Stimulated activated CD4-positive, alpha-beta T cell treated with anti-CD3 and anti-CD28 coated beads, Interleukin-4, amount 100 ng/mL, for 4 hours (primary cell): Measurements from ENCODE around the gene SRPK2.
"Not testable (repeated sequence)": the region's sequence is repeated elsewhere in the genome, so short reads cannot be mapped to it uniquely, and the experiment has no call there.

Experiments
- DNase-seq, 2 experiments: peaks; one replicate each; pipeline ENCODE4 v3.0.0-alpha.2; 2020

The SRPK2 gene

DNA sequence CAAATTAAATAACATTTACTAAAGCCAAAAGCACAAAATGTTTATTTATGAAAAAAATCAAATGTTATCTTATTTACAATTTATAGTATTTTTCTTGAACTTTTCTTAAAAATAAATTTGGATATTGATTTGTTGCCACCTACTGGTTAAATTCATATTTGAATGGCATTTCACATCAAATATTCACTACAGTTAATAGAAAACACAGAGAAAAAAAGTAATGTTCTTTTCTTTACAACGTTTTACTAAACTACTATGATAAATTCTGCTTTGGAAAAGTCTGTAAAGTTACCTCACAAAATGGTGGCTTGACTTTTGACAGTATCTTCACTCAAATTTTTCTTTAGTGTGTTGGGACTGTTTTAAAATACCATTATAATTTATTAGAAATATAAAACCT lies 52.7 kb downstream of the SRPK2 start:
- no peak for DNase-seq

DNA sequence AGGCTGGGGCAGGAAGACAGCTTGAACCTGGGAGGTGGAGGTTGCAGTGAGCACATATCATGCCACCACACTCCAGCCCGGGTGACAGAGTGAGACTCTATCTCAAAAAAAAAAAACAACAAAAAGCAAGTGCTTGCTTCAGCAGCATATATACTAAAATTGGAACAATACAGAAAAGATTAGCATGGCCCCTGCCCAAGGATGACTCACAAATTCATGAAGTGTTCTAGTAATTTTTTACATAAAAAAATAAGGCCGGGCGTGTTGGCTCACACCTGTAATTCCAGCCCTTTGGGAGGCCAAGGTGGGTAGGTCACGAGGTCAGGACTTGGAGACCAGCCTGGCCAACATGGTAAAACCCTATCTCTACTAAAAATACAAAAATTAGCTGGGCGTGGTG lies 56.1 kb downstream of the SRPK2 start:
- DNase-seq, result not testable (repeated sequence)

DNA sequence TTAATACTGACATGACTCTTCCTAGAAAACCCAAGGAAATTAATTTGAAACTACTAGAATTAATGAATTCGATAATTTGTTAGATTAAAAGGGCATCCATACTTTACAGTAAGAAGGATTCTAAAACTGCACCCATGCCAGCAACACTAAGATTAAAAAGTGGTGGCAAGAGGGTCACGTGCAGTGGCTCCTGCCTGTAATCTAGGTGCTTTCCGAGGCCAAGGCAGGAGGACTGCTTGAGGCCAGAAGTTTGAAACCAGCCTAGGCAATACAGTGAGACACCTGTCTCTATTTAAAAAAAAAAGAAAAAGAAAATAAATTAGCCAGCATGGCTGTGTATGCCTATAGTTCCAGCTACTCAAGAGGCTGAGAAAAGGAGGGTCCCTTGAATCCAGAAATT lies 58.2 kb downstream of the SRPK2 start:
- no peak for DNase-seq

DNA sequence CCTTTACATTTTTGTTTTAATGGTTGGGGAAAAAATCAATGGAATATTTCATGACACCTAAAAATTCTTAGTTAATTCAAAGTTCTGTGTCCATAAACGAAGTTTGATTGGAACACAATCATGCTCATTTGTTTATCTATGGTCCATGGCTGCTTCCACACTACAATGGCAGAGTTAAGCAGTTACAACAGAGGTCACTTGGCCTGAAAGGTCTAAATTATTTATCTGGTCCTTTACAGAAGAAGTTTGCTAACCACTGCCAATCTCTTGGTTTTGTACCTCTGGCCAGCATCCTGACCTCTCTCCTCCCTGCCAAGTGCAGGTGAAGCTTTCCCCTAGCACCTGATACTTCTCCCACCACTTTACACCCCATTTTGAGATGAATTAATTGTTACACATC lies 61.5 kb downstream of the SRPK2 start:
- no peak for DNase-seq

DNA sequence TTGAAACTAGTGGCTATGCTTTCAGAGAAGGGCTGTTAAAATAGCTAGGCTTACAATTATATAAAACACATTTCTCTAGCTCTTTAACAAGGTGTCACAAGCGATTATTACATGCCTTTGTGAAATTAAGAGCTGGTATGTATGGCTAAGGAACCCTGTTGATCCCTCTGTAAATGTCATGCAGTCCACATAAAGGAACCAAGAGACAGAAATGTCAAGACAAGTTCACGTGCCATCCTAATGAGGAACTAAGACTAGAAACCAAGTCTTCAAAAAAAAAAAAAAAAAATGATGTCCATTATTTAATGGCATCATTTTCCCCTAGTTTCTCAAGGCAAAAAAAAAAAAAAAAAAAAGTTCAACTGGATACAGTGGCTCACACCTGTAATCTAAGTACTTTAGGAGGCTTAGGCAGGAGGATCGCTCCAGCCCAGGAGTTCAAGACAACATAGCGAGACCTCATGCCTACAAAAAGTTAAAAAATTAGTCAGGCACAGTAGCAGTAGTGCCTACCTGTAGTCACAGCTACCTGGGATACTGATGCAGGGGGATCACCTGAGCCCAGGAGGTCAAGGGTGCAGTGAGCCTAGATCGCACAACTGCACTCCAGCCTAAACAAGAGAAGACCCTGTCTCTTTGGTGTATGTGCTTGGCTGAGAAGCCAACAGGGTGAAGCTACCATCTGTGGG lies 63.4 kb downstream of the SRPK2 start:
- no peak for DNase-seq

DNA sequence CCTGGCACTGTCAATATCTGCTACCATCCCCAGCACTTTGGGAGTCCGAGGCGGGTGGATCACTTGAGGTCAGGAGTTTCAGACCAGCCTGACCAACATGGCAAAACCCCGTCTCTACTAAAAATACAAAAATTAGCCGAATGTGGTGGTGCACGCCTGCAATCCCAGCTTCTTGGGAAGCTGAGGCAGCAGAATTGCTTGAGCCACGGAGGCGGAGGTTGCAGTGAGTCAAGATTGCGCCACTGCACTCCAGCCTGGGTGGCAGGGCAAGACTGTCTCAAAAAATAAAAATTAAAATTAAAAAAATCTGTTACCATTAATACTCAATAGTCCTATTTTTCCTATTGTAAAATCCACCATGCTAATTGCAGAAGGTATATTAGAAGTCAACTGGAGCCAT lies 64.1 kb downstream of the SRPK2 start:
- not testable (repeated sequence) for DNase-seq

DNA sequence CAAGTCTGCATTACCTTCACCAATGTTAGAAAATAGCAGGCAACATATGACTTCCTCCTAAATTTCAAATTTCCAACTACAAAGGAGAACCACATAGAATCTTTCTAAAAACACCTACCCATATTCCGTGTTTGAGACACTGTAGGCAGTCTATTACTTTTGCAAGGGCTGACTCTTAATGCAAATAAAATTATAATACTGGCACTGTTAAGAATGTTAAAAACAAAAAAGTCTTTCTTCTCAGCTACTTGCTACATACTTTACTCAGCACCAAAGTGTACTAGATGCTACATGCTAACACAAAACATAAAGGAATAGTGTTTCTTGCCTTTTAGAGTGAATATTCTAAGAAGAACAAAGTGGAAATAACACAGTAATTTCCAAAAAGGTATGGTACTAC lies 65.4 kb downstream of the SRPK2 start:
- DNase-seq, result no peak

DNA sequence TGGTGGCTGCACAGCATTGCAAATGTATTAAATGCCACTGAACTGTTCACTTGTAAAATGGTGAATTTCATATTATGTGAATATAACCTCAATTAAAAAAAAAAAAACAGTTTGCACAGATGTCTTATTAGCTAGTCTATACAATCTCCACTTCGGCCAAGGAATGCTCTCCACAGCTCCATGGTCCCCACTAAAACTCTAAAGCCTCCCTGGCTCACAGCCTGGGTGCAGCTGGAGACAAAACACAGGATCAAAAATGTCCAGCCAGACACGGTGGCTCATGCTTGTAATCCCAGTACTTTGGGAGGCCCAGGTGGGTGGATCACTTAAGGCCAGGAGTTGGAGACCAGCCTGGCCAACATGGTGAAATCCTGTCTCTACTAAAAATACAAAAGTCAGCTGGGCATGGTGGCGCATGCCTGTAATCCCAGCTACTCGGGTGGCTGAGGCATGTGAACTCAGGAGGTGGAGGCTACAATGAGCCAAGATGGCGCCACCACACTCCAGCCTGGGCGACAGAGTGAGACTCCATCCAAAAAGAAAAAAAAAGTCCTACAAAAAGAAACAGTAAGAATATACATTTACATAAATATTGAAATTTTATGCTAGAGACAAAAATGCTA lies 66.0 kb downstream of the SRPK2 start:
- DNase-seq, result no peak

DNA sequence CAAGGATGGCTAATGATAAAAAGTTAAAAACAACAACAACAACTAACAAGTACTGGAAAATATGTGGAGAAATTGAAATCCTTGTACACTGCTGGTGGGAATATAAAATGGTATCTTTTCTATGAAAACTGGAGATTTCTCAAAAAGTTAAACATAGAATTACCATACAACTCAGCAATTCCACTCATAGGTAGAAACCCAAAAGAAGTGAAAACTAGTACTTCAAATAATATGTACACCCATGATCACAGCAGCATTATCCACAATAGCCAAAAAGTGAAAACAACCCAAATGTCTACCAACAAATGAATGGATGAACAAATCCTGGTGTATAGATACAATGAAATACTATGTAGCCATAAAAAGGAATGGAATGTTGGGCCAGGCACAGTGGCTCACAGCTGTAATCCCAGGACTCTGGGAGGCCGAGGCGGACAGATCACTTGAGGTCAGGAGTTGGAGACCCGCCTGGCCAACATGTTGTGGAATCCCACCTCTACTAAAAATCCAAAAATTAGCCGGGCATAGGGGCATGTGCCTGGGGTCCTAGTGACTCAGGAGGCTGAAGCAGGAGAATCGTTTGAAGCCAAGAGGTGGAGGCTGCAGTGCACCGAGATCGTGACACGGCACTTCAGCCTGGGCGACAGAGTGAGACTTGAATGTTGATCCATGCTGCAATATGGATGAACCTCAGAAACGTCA lies 66.8 kb downstream of the SRPK2 start:
- no peak for DNase-seq

DNA sequence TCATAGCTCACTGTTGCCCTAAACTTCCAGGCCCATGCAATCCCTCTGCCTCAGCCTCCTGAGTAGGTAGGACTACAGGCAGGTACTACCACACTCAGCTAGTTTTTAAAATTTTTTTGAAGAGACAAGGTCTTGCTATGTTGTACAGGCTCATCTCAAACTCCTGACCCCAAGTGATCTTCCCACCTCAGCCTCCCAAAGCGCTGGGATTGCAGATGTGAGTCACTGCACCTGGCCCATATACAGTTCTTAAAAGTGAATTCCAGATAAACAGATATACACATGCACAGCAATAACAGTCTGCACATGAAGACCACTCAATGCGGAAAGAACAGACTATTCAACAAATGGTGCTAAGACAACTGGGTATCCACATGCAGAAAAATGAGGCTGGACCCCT lies 67.8 kb downstream of the SRPK2 start:
- DNase-seq, result no peak

DNA sequence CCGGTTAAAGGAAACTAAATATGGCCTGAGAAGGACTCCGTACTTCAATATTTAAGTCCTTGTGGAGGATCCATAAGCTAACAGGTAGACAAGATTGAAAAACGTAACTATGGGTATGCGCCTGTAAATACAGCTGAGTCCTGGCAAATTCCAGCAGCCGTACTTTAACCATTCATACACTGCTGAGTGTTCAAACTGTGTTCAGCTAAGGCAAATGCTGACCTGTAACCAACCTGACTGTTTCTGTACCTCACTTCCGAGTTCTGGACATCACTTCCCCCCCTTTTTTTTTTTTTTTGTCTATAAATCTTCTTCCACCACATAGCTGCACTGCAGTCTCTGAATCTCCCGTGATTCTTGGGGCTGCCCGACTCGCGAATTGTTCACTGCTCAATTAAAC lies 69.1 kb downstream of the SRPK2 start:
- DNase-seq, result no peak

DNA sequence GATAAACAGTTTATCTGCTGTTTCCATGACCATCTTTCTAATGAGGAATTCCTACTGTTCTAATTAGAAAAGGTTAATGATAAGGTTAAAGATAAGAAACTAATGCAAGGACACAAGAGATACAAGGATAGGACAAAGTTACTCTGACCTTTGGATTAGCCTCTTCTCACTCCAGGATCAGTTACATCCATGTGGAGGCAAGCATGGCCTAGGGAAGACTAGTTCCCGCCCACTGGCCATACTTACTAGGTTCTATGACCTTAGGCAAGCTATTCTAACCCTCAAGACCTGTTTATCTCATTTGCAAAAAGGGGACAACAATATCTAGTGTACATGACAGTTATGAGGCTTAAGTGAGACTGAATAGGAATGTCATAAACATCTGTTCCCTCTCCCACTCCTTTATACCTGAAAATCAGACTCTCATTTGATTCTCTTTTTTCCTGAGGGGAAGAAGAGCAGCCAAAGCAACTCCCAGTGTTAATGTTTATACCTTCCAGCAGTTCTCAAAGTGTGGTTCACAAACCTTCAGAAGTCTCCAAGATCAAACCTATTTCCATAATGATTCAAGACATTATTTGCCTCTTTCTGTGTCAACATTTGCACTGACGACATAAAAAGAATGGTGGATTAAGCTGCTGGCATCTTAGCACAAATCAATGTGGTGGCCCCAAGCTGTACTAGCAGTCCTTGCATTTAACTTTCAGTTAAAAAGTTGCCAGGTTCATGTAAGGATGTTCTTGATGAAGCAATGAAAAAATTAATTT lies 72.0 kb downstream of the SRPK2 start:
- no peak for DNase-seq

DNA sequence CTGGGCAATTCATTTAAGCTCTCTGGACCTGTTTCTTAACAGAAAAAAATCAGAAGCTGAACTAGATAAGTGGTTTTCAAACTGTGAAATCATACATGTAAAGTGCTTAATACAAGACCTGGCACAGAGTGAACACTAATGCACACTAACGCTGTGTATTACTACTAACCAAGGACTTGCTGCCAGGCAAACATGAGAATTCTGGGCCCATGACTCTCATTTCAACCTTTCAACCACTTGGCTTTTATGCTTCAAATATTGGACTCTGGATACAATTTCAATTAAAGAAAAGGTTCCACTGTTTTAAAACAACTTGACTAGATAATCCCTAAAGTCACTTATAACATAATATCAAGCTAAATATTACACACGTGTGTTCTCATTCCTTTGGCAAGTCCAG lies 73.4 kb downstream of the SRPK2 start:
- DNase-seq, result no peak

DNA sequence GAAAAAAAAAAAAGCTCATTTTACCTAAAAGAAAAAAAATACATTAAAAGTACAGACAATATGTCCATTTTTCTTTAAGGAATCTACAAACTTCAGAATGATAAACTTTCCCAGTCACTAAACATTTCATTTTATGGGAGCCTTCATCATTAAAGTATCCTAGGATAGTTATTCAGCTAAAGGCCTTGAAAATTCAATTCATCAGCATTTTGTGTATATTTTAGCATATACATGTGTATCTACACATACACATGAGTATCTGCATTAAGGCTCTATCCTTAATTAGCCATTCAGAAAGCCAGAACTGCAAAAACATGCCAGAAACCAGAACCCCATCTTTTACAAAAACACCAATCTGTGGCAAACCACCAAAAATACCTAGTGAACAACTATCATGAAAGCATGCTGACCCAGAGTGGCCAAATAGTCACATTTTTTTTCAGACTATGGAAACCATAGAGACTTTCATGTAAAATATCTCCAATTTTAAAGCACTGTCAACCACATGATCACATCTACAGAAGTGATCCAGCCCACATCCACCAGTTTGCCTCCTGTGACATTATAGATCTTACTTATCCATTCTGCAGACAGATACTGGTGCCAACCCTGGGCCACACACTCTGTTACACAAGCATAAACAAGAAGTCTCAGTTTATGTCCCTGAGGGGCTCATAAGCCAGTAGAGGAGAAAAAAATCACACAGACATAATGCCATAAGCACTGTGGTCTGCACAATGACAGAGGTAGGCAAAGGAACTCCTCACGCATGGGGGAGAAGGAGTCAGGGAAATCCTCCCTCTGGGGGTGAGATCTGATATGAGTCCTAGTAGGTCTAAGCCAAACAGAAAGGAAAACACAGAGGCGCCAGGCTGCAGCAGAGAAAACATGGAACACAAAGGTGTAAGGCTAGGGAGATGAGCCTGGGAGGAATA lies 79.2 kb downstream of the SRPK2 start:
- DNase-seq, result no peak

DNA sequence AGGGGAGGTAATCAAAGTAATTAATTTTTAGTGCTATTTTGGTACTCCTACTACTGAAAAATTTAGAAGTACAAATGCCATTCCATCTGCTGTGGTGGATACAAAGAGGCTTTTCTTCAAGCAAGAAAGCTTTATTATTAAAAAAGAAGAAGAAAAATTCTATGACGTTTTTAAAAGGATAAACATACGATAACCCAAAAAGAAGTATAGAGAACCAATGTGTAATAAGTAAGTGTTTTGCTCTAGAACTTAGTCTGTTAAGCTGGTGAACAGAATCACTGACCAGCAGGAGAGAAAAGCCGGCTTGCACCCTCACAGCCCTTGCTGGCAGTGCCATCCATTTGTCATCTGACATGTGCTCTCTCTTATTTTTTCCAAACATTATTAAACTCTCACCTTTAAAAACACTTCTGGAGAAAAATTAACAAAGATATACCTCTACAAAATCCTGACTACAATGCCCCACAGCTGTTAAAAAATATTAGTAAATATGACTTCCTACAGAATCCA lies 81.5 kb downstream of the SRPK2 start:
- no peak for DNase-seq

DNA sequence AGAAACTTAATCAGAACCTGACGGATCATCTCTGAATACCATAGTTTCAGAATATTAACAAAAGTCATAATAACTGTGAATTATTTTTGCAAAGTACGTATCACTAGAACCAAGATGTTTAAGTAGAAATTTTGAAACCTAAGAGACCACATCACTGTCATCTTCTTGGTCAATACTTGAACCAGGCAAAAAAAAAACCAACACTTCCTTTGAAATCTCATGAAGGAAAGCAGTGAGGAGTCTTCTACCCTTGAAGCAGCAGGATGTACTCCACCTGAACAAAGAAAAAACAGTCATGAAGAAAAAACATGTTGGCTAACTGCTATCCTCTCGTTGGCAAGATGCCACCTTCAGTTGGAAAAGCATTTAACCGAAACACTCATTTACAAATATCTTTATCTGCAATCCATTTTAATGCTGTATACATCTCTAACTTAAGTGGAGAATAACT lies 82.4 kb downstream of the SRPK2 start:
- no peak for DNase-seq

DNA sequence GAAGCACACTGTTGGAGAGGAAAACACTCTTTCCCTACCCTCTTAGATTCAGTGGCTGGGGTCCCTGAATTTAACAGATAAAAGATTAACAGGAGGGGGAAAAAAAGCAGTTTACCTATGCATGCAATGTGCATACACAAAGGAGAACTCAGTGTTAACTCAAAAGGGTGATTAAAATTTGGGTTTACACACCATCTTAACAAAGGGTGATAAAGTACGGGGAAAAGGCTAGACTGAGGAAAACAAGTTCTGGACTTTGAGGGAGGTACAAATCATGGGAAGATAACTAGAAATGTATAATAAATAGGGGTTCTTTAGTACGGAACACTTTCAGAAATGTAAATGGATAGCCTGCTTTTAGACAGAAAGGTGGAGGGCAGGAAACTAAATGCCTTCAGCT lies 83.1 kb downstream of the SRPK2 start:
- no peak for DNase-seq

DNA sequence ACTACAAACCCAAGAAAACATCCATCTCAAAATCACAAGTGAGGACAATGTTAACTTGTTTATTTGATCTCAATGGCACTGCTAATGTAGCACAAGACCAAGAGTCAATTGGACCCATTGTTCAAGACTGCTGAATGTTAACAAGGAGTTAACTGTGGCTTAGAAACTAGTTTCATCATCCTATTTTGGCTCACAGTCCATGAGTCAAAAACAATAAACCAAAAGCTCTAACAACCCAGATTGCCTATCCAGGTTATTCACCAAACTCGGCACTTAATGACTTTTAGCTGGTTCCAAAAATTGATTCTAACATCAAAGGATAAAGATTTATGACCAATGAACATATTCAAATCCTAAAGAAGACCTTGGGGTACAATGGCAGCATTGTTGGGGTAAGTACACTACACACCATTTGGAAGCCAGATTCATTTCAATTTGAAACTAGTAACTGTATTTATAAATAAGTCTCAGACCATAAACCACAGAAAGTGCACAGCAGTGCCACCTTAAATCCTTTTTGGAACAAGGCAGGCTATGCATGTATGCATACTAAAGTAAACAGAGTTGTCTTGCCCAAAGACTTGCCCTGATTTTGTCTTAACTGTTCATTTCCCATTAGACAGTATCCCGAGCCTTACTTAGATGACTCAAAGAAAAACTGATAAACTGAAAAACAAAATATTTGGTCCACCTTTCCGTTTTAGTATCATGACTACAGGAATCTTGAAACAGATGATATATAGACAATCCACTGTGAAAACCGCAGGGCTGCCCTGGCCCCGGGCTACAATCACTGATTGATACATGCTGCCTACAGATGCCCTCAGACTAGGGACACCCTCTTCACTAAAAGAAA lies 84.5 kb downstream of the SRPK2 start:
- no peak for DNase-seq

DNA sequence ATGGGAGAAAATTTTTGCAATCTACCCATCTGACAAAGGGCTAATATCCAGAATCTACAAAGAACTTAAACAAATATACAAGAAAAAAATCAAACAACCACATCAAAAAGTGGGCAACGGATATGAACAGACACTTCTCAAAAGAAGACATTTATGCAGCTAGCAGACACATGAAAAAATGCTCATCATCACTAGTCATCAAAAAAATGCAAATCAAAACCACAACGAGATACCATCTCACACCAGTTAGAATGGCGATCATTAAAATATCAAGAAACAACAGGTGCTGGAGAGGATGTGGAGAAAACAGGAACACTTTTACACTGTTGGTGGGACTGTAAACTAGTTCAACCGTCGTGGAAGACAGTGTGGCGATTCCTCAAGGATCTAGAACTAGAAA lies 88.1 kb downstream of the SRPK2 start:
- not testable (repeated sequence) for DNase-seq

DNA sequence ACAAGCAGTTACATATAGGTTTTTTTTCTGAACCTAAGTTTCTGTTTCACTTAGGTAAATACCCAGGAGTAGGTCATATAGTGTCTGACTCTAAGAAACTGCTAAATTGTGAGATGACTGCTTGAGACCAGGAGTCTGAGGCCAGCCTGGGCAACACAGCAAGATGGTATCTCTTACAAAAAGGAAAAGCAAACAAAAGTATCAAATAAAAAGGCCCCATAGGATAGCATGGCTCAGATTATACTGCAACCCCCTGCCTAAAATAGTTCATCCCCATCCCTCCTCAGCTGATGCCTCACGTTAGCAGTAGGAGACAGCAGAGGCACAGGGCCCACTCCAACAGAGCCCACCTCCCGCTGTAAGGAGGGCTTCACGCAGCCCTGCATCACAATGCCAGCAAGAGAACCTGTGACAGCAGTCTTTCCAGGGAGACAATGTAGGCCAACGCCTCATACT lies 90.3 kb downstream of the SRPK2 start:
- DNase-seq, result no peak

DNA sequence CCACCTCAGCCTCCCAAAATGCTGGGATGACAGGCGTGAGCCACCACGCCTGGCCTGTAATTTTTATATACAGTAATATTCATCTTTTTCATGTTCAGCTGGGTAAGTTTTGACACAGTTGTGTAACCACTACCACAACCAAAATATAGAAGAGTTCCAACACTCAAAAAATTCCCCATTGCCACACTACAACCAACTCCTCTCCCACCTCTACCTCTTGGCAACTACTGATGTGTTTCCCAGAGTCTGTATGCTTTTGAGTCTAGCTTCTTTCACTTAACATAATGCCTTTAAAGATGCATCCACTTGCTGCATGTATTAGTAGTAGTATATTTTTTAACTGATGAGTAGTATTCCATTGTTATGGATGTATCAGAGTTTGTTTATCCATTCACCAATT lies 90.7 kb downstream of the SRPK2 start:
- no peak for DNase-seq
